Thymus (tissue), 11 donors: ENCODE results near the gene PPP2R3B. TPM values are rescaled to one million over a fixed set of nuclear protein-coding genes. Genes with fewer than 3 reads are reported as not detected.
"Not testable (repeated sequence)": the region's sequence is repeated elsewhere in the genome, so short reads cannot be mapped to it uniquely, and the experiment has no call there.

Experiments used
- DNase-seq, 9 donors: peaks; one replicate each; pipeline ENCODE4 v3.0.0-alpha.2; 2013; ENCODE audit warnings: low spot score in 9 of 9, low read depth in 6 of 9, missing footprints in 1 of 9
- H3K27ac ChIP-seq, 2 donors: one replicate each; pipeline ENCODE4 v1.5.1; 2013; ENCODE audit warnings: control low read depth in 1 of 2, low read depth in 1 of 2, low read length in 1 of 2, mild to moderate bottlenecking in 1 of 2, moderate library complexity in 1 of 2
- H3K27me3 ChIP-seq, 2 donors: one replicate each; pipeline ENCODE4 v1.5.1; 2013; ENCODE audit warnings: low read length in 1 of 2; ENCODE audit not compliant: control insufficient read depth in 2 of 2, insufficient read depth in 1 of 2
- H3K36me3 ChIP-seq, 2 donors: one replicate each; pipeline ENCODE4 v1.5.1; 2013; ENCODE audit warnings: low read length in 1 of 2, mild to moderate bottlenecking in 1 of 2, moderate library complexity in 1 of 2; ENCODE audit not compliant: control insufficient read depth in 2 of 2, insufficient read depth in 2 of 2
- H3K4me1 ChIP-seq, 2 donors: one replicate each; pipeline ENCODE4 v1.5.1; 2013; ENCODE audit warnings: low read length in 2 of 2; ENCODE audit not compliant: control insufficient read depth in 2 of 2, insufficient read depth in 2 of 2
- H3K4me3 ChIP-seq, 2 donors: one replicate each; pipeline ENCODE4 v1.5.1; 2013; ENCODE audit warnings: low read length in 2 of 2, control low read depth in 1 of 2, mild to moderate bottlenecking in 1 of 2
- H3K9me3 ChIP-seq, 2 donors: one replicate each; pipeline ENCODE4 v1.5.1; 2013; ENCODE audit warnings: low read length in 1 of 2, mild to moderate bottlenecking in 1 of 2; ENCODE audit not compliant: control insufficient read depth in 2 of 2, insufficient read depth in 1 of 2
- WGBS: extraction: QIAGEN DNeasy Blood & Tissue Kit; methylation state at CpG from one replicate; pipeline ENCODE4 v1.1.7; 2013; 5-methylcytosine and 5-hydroxymethylcytosine counted together
- polyA plus RNA-seq: library from polyadenylated mRNA; stranded (reverse); fragments of 200-250 nt; gene quantifications from one replicate; pipeline ENCODE4 v1.2.3, GENCODE V29; 2013
- total RNA-seq: library from RNA; stranded (reverse); fragments of 120-200 nt; gene quantifications from one replicate; pipeline ENCODE4 v1.2.4, GENCODE V29; 2013
- donor health status: healthy.

Gene PPP2R3B
- total and polyA plus RNA-seq, 2 donors, result 54.1 to 88.5 TPM

GRCh38 chrX:332496-332860 is 54.2 kb downstream of the PPP2R3B start:
- Histone ChIP-seq H3K4me1 (peaks cover 0 to 5% of the 10 kb centered on the region in 2 donors), H3K27me3 (peaks cover 16 to 23% of the 10 kb centered on the region in 2 donors), H3K9me3 (peaks cover 0 to 33% of the 10 kb centered on the region in 2 donors), H3K4me3 (no peak overlapping the region), H3K36me3 (peaks cover 32 to 49% of the 10 kb centered on the region in 2 donors), H3K27ac (no peak overlapping the region)
- no peak for DNase-seq
- WGBS, result 95% methylated on average over 23 of the region's 23 CpGs

DNA sequence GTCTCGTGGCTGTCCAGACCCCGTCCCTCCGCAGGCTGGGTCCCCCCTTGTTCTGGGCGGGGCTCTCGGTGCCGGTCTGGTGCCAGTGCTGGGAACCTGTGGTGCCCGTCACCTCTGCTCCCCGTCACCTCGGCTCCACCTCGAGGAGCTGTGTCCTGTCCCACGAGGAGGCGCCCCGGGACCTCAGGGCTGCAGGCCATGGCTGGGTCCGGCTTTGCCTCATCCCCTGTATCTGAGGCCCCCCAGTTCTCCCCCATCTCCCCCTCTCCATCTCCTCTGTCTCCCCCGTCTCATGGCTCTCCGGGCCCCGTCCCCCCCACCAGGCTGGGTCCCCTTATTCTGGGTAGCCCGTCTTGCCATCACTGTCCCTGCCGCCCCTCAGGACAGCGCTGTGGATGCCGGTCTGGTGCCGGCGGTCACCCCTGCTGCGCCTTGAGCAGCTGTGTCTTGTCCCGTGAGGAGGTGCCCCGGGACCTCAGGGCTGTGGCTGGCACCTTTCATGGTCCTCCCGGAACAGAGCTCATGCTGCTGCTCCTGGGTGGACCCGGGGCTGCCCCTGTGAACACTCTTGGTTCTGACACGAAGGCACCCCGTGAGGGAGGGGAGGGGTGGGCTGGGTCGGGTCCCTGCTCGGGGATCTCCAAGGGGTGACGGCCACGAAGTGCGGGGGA is 54.7 kb downstream of the PPP2R3B start:
- peaks cover 29 to 45% of the 10 kb centered on the region in 2 donors for H3K36me3 ChIP-seq
- peaks cover 16 to 23% of the 10 kb centered on the region in 2 donors for H3K27me3 ChIP-seq
- H3K4me1 ChIP-seq, result peaks cover 0 to 5% of the 10 kb centered on the region in 2 donors
- H3K4me3 ChIP-seq, result no peak overlapping the region
- 71% methylated on average over 34 of the region's 35 CpGs for WGBS
- peaks cover 0 to 31% of the 10 kb centered on the region in 2 donors for H3K9me3 ChIP-seq
- no peak overlapping the region for H3K27ac ChIP-seq
- DNase-seq, result no peak

GRCh38 chrX:331151-331824 is 55.4 kb downstream of the PPP2R3B start:
- Histone ChIP-seq H3K4me1 (peaks cover 0 to 5% of the 10 kb centered on the region in 2 donors), H3K36me3 (peaks cover 24 to 39% of the 10 kb centered on the region in 2 donors), H3K4me3 (no peak overlapping the region), H3K27me3 (peaks cover 16 to 23% of the 10 kb centered on the region in 2 donors), H3K27ac (no peak overlapping the region), H3K9me3 (peaks cover 0 to 31% of the 10 kb centered on the region in 2 donors)
- DNase-seq, result peak in 2 of 9 donors; percentile 15 to 23
- 5% methylated on average over 51 of the region's 51 CpGs for WGBS

- H3K4me3 ChIP-seq, result no peak overlapping the region
- no peak overlapping the region for H3K27ac ChIP-seq
- H3K9me3 ChIP-seq, result peaks cover 0 to 28% of the 10 kb centered on the region in 2 donors
- peaks cover 0 to 5% of the 10 kb centered on the region in 2 donors for H3K4me1 ChIP-seq
- DNase-seq, result no peak
- H3K36me3 ChIP-seq, result peaks cover 23 to 34% of the 10 kb centered on the region in 2 donors
- peaks cover 16 to 23% of the 10 kb centered on the region in 2 donors for H3K27me3 ChIP-seq
- 12% methylated on average over 28 of the region's 28 CpGs for WGBS
Observed at GRCh38 chrX:330726-331150, 56.0 kb downstream of the PPP2R3B start.

- peaks cover 0 to 26% of the 10 kb centered on the region in 2 donors for H3K9me3 ChIP-seq
- H3K36me3 ChIP-seq, result peaks cover 18 to 29% of the 10 kb centered on the region in 2 donors
- not testable (repeated sequence) for H3K4me1 ChIP-seq, DNase-seq, H3K27ac ChIP-seq, H3K4me3 ChIP-seq
- WGBS, result 65% methylated on average over 29 of the region's 29 CpGs
- H3K27me3 ChIP-seq, result peaks cover 16 to 23% of the 10 kb centered on the region in 2 donors
Observed at GRCh38 chrX:330141-330725, 56.5 kb downstream of the PPP2R3B start.

DNA sequence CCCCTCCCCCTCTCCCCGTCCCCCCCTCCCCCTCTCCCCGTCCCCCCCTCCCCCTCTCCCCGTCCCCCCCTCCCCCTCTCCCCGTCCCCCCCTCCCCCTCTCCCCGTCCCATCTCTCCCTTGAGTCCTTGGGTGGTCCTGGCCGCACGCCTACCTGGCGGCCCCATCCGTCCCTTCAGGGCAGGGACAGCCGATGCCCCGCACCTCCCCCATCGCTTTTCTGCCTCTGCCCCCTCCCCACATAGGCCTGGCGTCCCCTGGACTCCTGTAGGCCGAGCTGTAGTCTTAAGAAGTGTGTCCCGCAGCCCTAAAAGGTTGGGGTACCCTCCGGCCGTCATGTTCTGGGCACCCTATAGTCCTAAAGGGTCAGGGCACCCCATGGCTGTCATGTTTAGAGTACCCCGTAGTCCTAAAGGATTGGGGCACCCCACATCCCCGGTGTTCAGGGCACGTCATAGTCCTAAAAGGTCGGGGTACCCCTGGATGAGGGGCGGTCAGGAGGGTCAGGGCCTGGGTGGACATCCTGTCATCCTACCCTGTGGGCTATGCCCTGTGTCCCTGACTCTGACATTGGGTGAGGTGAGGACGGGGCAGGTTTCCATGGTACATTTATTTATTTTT is 57.3 kb downstream of the PPP2R3B start:
- no peak overlapping the region for H3K4me3 ChIP-seq
- H3K36me3 ChIP-seq, result peaks cover 9 to 20% of the 10 kb centered on the region in 2 donors
- peaks cover 0 to 21% of the 10 kb centered on the region in 2 donors for H3K9me3 ChIP-seq
- no peak overlapping the region for H3K27ac ChIP-seq
- peaks cover 16 to 23% of the 10 kb centered on the region in 2 donors for H3K27me3 ChIP-seq
- WGBS, result 87% methylated on average over 17 of the region's 23 CpGs
- no peak for DNase-seq
- H3K4me1 ChIP-seq, result peaks cover 0 to 5% of the 10 kb centered on the region in 2 donors

GRCh38 chrX:327660-328126 is 59.0 kb downstream of the PPP2R3B start:
- peaks cover 16 to 23% of the 10 kb centered on the region in 2 donors for H3K27me3 ChIP-seq
- H3K9me3 ChIP-seq, result peaks cover 0 to 17% of the 10 kb centered on the region in 2 donors
- H3K27ac ChIP-seq, result no peak overlapping the region
- H3K4me3 ChIP-seq, result no peak overlapping the region
- 93% methylated on average over 33 of the region's 33 CpGs for WGBS
- DNase-seq, result no peak
- H3K4me1 ChIP-seq, result peaks cover 0 to 5% of the 10 kb centered on the region in 2 donors
- peaks cover 0 to 3% of the 10 kb centered on the region in 2 donors for H3K36me3 ChIP-seq

DNA sequence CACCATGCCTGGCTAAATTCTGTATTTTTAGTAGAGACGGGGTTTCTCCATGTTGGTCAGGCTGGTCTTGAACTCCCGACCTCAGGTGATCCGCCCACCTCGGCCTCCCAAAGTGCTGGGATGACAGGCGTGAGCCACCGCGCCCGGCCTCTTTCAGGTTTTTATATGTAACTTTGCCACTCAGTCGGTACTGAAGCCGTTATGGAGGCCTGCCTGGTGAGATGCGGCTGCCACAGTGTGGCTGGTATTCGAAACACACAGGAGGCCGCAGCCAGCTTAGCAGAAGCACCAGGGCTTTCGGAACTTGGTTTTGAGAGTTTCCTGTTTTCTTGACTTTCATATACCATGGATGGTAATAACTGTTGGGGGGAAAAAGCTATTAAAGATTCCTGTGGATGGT is 62.0 kb downstream of the PPP2R3B start:
- not testable (repeated sequence) for H3K27ac ChIP-seq, H3K36me3 ChIP-seq, H3K27me3 ChIP-seq, DNase-seq, H3K4me3 ChIP-seq
- peaks cover 10 to 12% of the 10 kb centered on the region in 2 donors for H3K4me1 ChIP-seq
- peaks cover 0 to 11% of the 10 kb centered on the region in 2 donors for H3K9me3 ChIP-seq
- 81% methylated on average over 14 of the region's 14 CpGs for WGBS
